HG02759 (cell line): ENCODE data around the gene LGALS12.
"Not testable (repeated sequence)": the region's sequence is repeated elsewhere in the genome, so short reads cannot be mapped to it uniquely, and the experiment has no call there.

ENCODE experiments used
- ATAC-seq: cut with Tn5 transposase; IDR thresholded peaks from one replicate; pipeline ENCODE4 v1.9.1; 2021; ENCODE audit warnings: mild to moderate bottlenecking, moderate library complexity; ENCODE audit not compliant: unreplicated experiment

The LGALS12 gene

DNA sequence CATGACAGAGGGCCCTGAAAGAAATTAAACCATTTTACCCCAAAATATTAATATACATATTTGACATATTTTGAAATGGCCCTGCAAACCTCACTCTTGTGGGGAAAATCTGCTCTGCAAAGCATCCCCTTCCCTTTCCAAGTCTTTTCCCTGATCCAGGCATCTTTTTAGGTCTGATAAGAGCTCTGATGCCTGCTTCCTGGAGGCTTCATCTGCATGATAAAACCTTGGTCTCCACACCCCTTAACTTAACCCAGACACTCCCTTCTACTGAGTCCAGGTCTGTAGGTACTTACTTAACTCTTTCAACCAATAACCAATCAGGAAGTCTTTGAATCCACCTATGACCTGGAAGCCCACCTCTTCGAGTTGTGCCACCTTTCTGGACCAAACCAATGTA is 1.8 kb upstream of the LGALS12 start:
- ATAC-seq: no peak

- ATAC-seq: no peak
These were observed 824 bp upstream of the LGALS12 start for GRCh38 chr11:63504933-63505586.

GRCh38 chr11:63506876-63507275 is 992 bp downstream of the LGALS12 start:
- ATAC-seq: no peak

GRCh38 chr11:63507511-63507910 is 1.6 kb downstream of the LGALS12 start:
- ATAC-seq: no peak

GRCh38 chr11:63508009-63508408 is 2.1 kb downstream of the LGALS12 start:
- ATAC-seq: no peak

- ATAC-seq: no peak
These were observed 2.9 kb downstream of the LGALS12 start for GRCh38 chr11:63508745-63509144.

DNA sequence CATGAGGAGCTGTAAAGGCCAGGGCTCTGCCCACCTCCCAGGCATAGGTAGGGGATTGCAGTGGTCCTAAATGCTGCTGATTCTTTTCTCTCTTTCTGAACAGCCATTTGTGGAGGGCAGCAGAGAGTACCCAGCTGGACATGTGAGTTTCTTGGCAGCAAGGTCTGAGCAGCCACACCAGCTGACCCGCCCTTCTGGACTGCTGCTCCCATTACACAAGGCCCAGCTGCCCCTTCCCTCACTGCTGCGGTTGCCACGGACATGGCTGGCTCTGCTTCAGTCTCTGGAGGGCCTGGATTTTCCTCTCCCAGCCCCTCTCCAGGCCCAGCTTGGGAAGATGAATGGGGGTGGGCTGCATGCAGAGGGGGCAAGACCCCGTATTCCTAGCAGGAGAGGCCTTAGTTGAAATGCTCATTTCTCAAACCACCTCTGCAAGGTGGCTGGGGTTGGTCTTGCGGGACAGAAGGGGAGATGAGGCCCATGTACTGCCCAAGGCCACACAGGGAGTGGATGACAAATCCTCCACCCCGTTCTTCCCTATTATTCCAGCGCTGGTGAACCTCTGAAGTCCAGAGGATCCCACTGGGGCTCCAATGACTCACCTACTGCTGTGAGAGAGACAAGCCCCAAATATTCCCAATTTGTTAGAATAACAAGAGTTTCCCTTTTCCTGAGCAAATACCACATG is 4.6 kb downstream of the LGALS12 start:
- no peak for ATAC-seq

DNA sequence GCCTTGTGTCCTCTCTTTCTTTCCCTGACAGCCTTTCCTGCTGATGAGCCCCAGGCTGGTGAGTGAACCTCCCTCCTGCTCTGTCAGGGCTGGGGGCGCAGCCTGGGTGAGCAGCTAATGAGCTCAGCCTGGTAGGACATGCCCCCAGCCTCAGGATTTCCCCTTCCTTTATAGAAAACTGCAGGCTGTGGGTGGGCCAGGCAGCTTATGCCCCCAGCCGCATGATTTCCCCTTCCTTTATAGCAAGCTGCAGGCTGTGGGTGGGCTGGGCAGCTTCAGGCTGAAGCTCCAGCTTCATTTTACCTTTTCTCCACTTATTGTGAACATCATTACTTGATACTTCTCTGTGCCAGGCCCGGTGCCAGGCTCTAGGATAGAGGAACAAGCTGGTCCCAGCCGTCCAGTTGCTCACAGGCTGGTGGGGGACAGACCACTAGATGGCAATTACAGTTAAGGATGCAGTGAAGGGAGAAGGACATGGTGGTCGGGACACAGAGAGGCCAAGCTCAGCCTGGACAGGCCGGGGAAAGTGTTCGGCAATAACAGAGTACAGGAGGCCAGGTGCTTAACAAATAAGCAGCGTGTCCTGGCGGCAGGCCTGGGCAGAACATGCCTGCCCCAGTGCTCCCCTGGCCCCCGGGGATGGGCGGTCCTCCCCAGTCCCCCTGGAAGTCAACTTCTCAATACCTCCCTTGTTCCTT is 5.3 kb downstream of the LGALS12 start:
- ATAC-seq: no peak

- no peak for ATAC-seq
These were observed 6.9 kb downstream of the LGALS12 start for GRCh38 chr11:63512816-63513215.

DNA sequence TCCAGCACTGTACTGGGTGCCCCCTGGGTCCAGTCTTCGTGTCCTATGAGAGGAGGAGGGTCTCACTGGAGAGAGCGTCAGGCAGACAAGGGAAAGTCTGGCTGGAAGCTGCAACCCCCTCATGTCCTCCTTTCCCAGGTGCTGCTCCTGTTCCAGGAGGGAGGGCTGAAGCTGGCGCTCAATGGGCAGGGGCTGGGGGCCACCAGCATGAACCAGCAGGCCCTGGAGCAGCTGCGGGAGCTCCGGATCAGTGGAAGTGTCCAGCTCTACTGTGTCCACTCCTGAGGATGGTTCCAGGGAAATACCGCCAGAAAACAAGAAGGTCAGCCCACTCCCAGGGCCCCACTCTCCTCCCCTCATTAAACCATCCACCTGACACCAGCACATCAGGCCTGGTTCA is 10.2 kb downstream of the LGALS12 start:
- no peak for ATAC-seq

DNA sequence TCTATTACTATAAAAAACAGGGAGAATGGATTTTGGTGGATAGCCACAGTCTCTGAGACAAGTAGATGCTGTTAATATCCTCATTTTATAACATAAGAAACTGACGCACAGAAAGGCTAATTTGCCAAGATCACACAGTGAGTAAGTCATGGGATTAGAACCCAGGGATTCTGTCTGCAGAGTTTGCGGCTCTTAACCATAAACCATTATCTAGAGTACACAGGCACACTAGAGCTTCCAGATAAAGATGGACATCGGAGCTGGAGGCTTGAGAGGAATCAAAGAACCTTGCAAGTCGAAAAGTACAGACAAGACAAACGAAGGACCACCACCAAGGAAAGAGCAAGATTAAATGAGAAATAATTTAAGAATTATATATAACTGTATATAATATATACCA is 11.3 kb downstream of the LGALS12 start:
- no peak for ATAC-seq

- ATAC-seq: no peak
These were observed 12.7 kb downstream of the LGALS12 start for GRCh38 chr11:63518548-63518947.

DNA sequence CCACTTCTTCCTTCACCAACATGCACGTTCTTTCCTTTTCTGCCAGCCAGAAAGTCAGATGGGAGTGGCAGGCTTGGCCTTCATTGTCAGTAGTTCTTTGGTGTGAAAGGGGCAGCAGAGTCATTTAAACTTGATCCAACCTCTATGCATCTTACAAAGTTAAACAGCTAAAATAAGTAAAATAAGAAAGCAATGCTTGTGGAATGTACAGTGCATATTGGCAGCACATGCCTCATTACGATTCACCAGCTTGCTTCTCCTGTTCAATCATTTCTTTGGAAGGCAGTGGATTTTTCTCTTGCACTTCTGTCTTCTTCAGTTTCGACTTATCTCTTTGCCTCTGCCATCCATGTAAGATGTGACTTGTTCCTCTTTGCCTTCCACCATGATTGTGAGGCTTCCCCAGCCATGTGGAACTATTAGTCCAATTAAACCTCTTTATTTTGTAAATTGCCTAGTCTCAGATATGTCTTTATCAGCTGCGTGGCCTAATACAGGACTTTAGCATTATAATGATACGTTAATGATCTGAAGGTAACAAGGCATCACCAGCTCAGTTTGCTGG is 14.8 kb downstream of the LGALS12 start:
- no peak for ATAC-seq

GRCh38 chr11:63521896-63522295 is 16.0 kb downstream of the LGALS12 start:
- ATAC-seq: no peak

DNA sequence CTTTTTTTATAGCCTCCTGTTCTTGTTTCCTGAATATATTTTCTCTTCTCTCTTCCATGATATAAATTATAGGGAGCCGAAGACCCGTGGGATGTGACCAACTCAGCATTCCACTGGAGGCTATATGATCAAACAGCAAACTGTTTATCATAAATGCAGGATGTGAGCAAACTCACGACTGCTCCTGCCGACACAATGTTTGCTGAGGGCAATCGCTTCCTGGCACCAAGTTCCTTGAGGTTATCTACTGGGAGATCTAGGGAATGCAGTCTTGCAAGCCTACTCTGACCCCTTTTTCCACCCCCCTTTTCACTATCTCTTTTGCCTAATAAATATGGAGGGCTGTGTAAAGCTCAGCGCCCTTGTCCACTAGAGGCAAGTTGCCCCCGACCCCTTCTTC is 17.3 kb downstream of the LGALS12 start:
- no peak for ATAC-seq

- no peak for ATAC-seq
These were observed 21.8 kb downstream of the LGALS12 start for GRCh38 chr11:63527667-63528066.

GRCh38 chr11:63528156-63528555 is 22.3 kb downstream of the LGALS12 start:
- not testable (repeated sequence) for ATAC-seq

DNA sequence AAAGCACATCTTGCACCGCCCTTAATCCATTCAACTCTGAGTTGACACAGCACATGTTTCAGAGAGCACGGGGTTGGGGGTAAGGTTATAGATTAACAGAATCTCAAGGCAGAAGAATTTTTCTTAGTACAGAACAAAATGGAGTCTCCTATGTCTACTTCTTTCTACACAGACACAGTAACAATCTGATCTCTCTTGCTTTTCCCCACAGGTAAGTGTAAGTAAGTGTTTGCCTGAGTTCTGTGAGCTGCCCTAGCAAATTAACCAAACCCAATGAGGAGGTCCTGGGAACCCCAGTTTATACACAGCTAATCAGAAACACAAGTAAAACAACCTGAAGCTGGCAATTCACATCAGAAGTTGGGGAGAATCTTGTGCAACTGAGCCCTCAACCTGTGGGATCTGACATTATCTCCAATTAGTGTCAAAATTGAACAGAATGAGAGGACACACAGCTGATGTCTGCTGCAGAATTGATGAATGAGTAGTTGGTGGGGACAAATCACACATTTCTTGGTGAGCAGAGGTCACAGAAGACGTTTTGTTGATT is 22.9 kb downstream of the LGALS12 start:
- not testable (repeated sequence) for ATAC-seq

GRCh38 chr11:63529373-63529772 is 23.5 kb downstream of the LGALS12 start:
- ATAC-seq: not testable (repeated sequence)

GRCh38 chr11:63530021-63530420 is 24.1 kb downstream of the LGALS12 start:
- ATAC-seq: no peak

GRCh38 chr11:63531074-63531792 is 25.3 kb downstream of the LGALS12 start:
- peak; percentile 81 for ATAC-seq
